HEK293T (cell line): ENCODE measurements around the gene SMAD4.

Experiments
- CTCF ChIA-PET: fragments of 350-600 bp; formaldehyde crosslinking; extraction: SDS; loops from one replicate; lab custom pipeline; 2021; ENCODE audit warnings: antibody characterized with exemption, inconsistent platforms; lab: Yijun Ruan, JAX
- POLR2A ChIA-PET: fragments of 350-600 bp; formaldehyde crosslinking; extraction: SDS; loops from one replicate; lab custom pipeline; 2020; ENCODE audit warnings: antibody characterized with exemption, inconsistent platforms; lab: Yijun Ruan, JAX
- DNase-seq: peaks from one replicate; pipeline ENCODE4 v3.0.0; 2012; ENCODE audit warnings: mixed read lengths; ENCODE audit errors: extremely low spot score
- ARNT ChIP-seq: fragments of 450-650 bp; IDR thresholded peaks from 2 replicates; pipeline ENCODE4 v1.6.1; 2017; ENCODE audit warnings: mild to moderate bottlenecking
- BHLHE40 ChIP-seq: fragments of 450-650 bp; IDR thresholded peaks from 2 replicates; pipeline ENCODE4 v1.6.1; 2016; ENCODE audit warnings: mild to moderate bottlenecking, moderate library complexity, borderline replicate concordance
- CTBP1 ChIP-seq: fragments of 450-650 bp; IDR thresholded peaks from 2 replicates; pipeline ENCODE4 v1.6.1; 2016; ENCODE audit warnings: borderline replicate concordance
- ELF4 ChIP-seq: fragments of 450-650 bp; IDR thresholded peaks from 2 replicates; pipeline ENCODE4 v1.6.1; 2017; ENCODE audit warnings: antibody characterized with exemption
- FOXA1 ChIP-seq: fragments of 450-650 bp; IDR thresholded peaks from 2 replicates; pipeline ENCODE4 v1.6.1; 2016; ENCODE audit warnings: mild to moderate bottlenecking
- FOXK2 ChIP-seq: fragments of 450-650 bp; IDR thresholded peaks from 2 replicates; pipeline ENCODE4 v1.6.1; 2016; ENCODE audit warnings: mild to moderate bottlenecking
- FOXM1 ChIP-seq: fragments of 450-650 bp; IDR thresholded peaks from 2 replicates; pipeline ENCODE4 v1.6.1; 2017; ENCODE audit warnings: mild to moderate bottlenecking, borderline replicate concordance
- HDGF ChIP-seq: fragments of 450-650 bp; IDR thresholded peaks from 2 replicates; pipeline ENCODE4 v1.6.1; 2017; ENCODE audit warnings: antibody characterized with exemption, borderline replicate concordance
- L3MBTL2 ChIP-seq: fragments of 450-650 bp; conservative IDR thresholded peaks from 2 replicates; pipeline ENCODE4 v1.6.1; 2016; ENCODE audit warnings: mild to moderate bottlenecking
- LEF1 ChIP-seq: fragments of 450-650 bp; IDR thresholded peaks from 2 replicates; pipeline ENCODE4 v1.6.1; 2017; ENCODE audit warnings: mild to moderate bottlenecking, borderline replicate concordance
- NFRKB ChIP-seq: fragments of 450-650 bp; IDR thresholded peaks from 2 replicates; pipeline ENCODE4 v1.6.1; 2016; ENCODE audit warnings: mild to moderate bottlenecking, moderate library complexity
- PKNOX1 ChIP-seq: fragments of 450-650 bp; IDR thresholded peaks from 2 replicates; pipeline ENCODE4 v1.6.1; 2016
- SP1 ChIP-seq: fragments of 450-650 bp; IDR thresholded peaks from 2 replicates; pipeline ENCODE4 v1.6.1; 2017
- SUZ12 ChIP-seq: fragments of 450-650 bp; IDR thresholded peaks from 2 replicates; pipeline ENCODE4 v1.6.1; 2016; ENCODE audit warnings: mild to moderate bottlenecking
- TARDBP ChIP-seq: fragments of 450-650 bp; IDR thresholded peaks from 2 replicates; pipeline ENCODE4 v1.6.1; 2016
- ZNF384 ChIP-seq: fragments of 450-650 bp; IDR thresholded peaks from 2 replicates; pipeline ENCODE4 v1.6.1; 2016

Gene SMAD4

DNA sequence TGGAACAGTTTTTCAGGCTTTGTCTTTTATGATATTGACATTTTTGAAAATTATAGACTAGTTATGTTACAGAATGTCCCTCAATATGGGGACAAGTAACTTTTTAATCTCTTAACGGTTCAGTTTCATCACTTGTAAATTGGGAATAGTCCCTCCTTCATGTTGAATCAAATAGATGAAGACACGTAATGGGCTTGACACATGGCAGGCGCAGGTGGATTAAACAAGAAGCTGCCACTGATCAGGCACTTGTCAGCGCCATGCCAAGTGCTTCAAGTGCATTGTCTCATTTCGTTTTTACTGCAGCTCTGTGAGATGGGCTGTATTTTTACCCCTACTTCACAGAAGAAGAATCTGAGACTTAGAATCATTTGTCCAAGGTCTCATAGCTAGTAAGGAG, 9.5 kb upstream of the SMAD4 start:
- no peak for DNase-seq
- TF ChIP-seq TARDBP (no peak), FOXA1 (no peak), NFRKB (no peak), L3MBTL2 (no peak), BHLHE40 (no peak), SUZ12 (no peak), SP1 (no peak), LEF1 (no peak), PKNOX1 (no peak), ELF4 (no peak), FOXK2 (no peak), CTBP1 (no peak), ZNF384 (no peak)
- ChIA-PET POLR2A (no interaction called here), CTCF (no interaction called here)

- DNase-seq = no peak
- no peak for TF ChIP-seq ARNT
- TF ChIP-seq LEF1 = no peak
- TF ChIP-seq FOXK2 = no peak
- no peak for TF ChIP-seq BHLHE40
- no peak for TF ChIP-seq SP1
- no peak for TF ChIP-seq ELF4
- no peak for TF ChIP-seq L3MBTL2
- no peak for TF ChIP-seq FOXA1
- TF ChIP-seq CTBP1 = no peak
- TF ChIP-seq FOXM1 = no peak
- no peak for TF ChIP-seq NFRKB
- TF ChIP-seq SUZ12 = no peak
- TF ChIP-seq PKNOX1 = no peak
- TF ChIP-seq ZNF384 = no peak
- POLR2A ChIA-PET = no interaction called here
- CTCF ChIA-PET = no interaction called here
Observed at GRCh38 chr18:51021226-51021965, 8.6 kb upstream of the SMAD4 start.

DNA sequence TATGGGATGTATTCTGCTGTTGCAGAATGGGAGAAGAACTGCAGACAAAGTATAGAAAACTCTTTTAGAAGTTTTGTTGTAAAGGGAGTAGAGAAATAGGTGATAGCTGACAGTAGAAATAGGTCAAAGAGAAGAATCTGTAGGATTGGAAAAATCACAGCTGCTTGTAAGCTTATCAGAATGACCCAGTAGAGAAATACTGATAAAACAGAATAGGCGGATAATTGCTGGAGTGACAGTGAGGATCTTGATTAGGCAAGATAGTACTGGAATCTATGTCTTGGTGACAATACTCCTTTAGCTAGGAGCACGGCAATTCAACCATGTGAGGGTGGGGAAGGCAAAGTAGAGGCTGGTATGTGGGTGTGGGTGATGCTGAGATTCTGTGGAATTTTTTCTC, 4.5 kb upstream of the SMAD4 start:
- POLR2A ChIA-PET = no interaction called here
- DNase-seq = no peak
- CTCF ChIA-PET = interaction anchor here (0.6 to 1.0 kb wide), 2 partner anchors 19 to 220 kb away, joined by 3 to 6 read pairs; no protein-coding TSS in a partner anchor
- TF ChIP-seq LEF1 (no peak), TARDBP (no peak), HDGF (no peak), PKNOX1 (no peak), ARNT (no peak), ZNF384 (no peak), BHLHE40 (no peak), NFRKB (no peak), ELF4 (no peak), SP1 (no peak), SUZ12 (no peak), FOXM1 (no peak), FOXA1 (no peak), FOXK2 (no peak), L3MBTL2 (no peak), CTBP1 (no peak)

GRCh38 chr18:51028201-51028805, 1.7 kb upstream of the SMAD4 start:
- no peak for TF ChIP-seq FOXA1
- 0 out of 2 replicates have a peak, but pooled peaks have one; percentile 35 for TF ChIP-seq L3MBTL2
- DNase-seq = no peak
- CTCF ChIA-PET = interaction anchor here (0.6 kb wide), 1 partner anchor 22 kb away, joined by 3 read pairs; no protein-coding TSS in a partner anchor
- POLR2A ChIA-PET = no interaction called here

DNA sequence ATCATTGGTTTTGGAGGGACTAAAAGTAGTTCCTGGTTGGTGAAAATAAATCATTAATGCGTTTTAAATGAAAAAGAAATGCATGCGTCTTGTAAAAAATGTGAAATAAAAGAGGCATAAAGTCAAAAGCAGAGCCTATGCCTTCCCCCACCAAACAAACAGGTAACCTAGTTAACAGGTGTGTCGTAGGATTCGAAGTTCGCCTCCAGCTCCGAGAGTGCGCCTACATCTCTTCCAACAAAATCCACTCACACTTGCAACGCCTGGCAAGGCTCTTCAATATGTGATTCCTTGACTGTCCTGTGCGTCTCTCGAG, 677 bp upstream of the SMAD4 start:
- ChIA-PET CTCF (no interaction called here), POLR2A (interaction anchor here (1.0 to 1.9 kb wide), 6 partner anchors 10 to 151 kb away, joined by 3 to 9 read pairs (median 5); partner anchors contain the start of gene ME2)
- TF ChIP-seq HDGF (no peak), NFRKB (no peak), SP1 (no peak), PKNOX1 (no peak), L3MBTL2 (no peak; the same call in none of the 2 replicates)
- no peak for DNase-seq
